SW 1271 (cell line): ENCODE data around the gene KIRREL3.

Experiments used
- DNase-seq, 2 experiments: peaks; one replicate each; lab custom pipeline; 2025; lab: John Stamatoyannopoulos, UW

The KIRREL3 gene

GRCh38 chr11:127000291-127000968 lies at the start of gene KIRREL3:
KIRREL3 (minus strand) TSS chr11:127000770.
- DNase-seq = no peak

- no peak for DNase-seq
These were observed 49.6 kb upstream of the KIRREL3 start for GRCh38 chr11:127050186-127050585.

GRCh38 chr11:127049486-127049885 lies 48.9 kb upstream of the KIRREL3 start:
- no peak for DNase-seq

DNA sequence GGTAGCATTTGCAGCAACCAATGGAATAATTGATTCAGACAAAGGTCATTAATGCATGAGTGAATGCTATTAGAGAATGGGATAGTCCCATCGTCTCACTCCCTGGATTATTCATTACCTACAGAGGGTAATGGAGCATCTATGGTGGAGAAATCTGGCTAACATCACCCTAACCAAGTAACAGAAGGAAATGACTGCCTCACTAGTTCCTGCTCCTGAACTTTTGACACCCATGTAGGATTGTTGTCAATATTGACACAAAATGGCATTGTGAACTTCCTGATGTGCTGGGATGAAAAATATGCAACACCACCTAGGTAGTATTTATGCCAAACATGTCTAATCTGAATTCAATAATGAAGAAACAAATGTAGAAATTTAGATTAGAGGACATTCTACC lies 44.0 kb upstream of the KIRREL3 start:
- no peak for DNase-seq

DNA sequence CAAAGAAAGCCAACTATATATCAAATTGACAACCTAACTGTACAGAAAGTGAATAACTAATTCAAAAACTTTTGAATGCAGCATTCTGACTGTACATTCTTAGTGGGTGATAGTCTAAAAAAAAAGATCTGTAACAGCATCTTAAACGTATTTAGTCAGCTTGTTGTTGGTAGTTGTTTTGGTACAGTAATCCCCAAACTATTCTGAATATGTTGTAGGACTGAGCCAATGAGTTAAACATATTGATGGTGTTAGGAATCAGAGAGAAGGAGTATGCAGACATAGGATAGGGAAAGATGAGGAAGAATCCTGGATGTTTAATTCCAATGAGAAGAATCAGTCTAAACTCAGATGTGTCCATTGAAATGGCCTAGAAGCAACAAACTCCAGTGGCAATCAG lies 41.9 kb upstream of the KIRREL3 start:
- no peak for DNase-seq

- no peak for DNase-seq
These were observed 39.0 kb upstream of the KIRREL3 start for GRCh38 chr11:127039591-127039990.

DNA sequence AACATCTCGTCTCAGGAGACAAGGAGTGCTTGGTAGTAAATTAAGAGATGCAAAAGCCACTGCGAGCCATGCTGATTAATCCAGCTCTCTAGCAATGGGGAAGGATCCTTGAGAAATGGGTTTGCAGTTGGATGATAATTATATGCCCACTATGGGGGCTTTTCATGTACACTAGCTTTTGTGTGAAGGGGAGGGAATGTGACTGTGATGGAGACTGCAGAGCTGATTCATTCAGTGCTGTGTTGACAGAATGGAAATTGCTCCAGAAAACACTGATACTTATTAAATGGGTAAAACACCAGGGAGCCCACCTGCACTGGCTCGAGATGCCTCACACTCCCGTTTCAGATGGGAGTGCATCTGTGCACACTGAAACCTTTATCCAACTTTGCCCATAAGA lies 37.0 kb upstream of the KIRREL3 start:
- no peak for DNase-seq

DNA sequence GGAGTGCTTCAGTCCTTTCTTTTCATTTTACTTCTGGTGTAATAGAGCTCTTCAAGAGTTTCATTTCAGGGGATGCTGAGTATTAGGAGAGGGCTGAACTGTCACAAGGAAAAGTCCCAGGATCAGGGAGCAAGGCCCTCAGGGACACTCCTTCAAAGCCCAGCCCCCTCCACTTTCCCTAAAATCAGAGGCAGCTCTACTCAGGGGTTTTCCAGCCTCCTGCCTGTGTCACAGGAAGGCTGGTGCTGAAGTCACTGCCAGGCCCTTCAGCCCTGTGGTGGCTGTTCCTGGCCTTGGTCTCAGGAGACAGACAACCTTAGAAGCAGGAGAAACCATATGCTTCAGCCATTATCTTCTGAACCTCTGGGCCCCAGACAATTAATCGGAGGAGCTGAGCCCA lies 36.4 kb upstream of the KIRREL3 start:
- DNase-seq = no peak

- DNase-seq = no peak
These were observed 35.3 kb upstream of the KIRREL3 start for GRCh38 chr11:127035824-127036223.

DNA sequence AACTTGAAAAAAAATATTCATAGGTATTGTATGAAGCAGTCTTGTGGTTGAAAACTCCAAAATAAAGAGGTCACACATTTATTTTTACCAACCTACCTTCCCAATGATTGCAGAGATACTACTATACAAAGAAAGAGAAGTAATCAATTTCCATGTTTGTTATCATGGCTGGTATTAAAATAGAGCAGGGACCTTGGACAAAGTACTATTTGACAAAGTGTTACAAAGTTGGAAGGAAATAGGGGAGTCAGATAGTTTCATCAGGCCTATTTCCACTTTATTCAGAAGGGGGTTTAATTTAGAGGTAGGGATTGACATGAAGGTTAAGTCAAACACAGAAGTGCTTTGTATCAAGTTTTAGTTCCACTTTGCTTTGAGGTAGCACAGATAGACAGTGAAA lies 34.4 kb upstream of the KIRREL3 start:
- DNase-seq = no peak

GRCh38 chr11:127028648-127029047 lies 28.1 kb upstream of the KIRREL3 start:
- DNase-seq = no peak

- DNase-seq = no peak
These were observed 27.2 kb upstream of the KIRREL3 start for GRCh38 chr11:127027789-127028188.

DNA sequence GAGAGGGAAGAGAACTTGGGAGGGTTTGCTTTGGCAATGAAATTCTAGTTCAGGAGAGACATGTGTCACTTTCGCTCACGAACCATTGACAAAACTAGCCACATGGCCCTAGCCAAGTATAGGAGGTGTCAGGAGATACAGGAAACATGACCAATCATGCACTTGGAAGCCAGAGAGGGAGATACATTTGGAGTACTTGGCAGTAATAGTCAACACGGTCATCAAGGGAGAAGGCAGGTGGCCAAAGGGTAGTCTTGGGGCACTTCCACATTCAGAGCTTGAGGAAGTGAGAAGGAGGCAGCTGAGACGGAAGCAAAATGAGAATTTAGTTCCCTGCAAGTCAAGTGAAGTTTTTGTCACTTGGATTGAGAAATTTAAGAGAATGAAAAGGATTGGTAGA lies 26.4 kb upstream of the KIRREL3 start:
- DNase-seq = no peak

GRCh38 chr11:127023991-127024390 lies 23.4 kb upstream of the KIRREL3 start:
- DNase-seq = no peak

DNA sequence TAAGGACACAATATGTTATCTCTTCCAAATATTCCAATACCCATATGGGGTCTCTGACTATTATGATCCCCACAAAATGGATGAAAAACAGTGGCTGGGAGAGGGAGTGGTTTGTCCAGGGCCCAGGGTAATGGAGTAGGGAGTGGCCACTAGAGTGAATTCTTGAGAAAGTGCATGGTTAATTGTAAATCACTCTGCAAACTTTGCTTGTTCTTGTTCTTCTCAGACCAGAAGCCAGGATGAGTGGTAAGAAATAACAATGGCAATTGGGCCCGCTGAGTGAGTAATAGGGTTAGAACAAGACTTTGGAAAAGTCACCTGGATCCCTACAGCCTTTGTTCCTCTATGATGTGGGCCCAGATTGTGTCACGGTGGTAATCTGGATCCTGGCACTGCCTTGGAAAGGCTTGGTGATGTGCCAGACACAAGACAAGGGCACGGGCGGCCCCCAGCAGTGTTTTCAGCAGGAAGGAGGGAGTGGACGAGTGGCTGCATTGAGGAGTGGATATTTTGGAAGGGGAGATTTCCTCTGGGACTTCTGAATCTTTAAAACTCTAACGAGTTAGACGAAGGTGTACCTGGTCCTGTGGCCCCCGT lies 18.2 kb upstream of the KIRREL3 start:
- DNase-seq = no peak

DNA sequence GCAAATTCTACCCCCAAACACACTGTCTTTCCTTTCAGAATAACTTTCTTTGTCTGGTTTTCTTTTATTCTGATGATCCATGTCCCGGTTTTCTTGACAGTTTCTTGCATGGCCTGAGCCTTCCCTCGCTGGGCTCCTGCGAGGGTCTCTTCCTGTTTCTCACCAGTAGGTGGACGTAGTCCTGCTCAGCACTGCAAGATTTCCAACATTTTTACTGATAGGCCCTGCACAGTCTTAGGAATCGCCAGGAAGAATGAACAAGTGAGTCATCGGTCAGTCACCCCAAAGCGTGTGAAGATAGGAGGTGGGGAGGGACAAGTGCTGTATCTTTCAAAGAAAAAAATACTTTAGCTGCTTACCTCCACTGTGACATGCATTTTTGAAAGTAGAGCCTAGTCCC lies 16.9 kb upstream of the KIRREL3 start:
- no peak for DNase-seq

GRCh38 chr11:127013550-127013949 lies 13.0 kb upstream of the KIRREL3 start:
- no peak for DNase-seq

GRCh38 chr11:127006311-127006710 lies 5.7 kb upstream of the KIRREL3 start:
- DNase-seq = no peak

DNA sequence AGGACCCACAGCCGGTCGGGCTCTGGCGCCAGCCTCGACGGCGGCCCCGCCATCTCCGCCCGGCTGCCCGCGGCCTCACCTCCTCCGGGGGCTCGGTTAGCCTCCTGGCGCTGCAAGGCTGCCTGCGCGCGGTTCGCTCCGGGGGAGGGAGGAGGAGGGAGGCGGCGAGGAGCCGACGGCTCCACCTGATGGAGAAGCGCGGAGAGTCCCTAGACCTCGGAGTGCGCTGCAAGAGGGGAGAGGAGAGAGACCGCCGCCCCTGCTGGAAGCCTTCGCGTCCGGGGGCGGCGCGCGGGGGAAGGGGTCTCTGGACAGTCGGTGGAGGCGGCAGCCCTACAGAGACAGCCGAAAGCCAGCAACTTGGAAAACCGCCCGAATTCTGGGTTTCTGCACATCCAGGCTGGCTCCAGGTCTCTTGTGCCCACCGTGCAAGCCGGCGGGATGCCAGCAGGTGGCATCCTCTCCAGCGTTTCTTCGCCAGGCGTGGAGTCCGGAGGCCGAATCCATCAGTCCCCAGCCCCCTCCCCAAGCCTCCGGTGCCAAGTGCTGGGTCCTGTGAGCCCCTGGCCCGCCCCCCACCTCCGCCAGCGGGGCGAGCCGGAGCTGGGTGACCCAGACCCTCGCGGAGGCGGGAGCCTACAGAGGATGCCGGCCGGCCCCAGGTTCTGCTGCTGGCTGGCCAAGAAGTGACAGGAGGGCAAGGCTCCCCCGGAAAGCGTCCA lies 2.9 kb upstream of the KIRREL3 start:
- DNase-seq = no peak

DNA sequence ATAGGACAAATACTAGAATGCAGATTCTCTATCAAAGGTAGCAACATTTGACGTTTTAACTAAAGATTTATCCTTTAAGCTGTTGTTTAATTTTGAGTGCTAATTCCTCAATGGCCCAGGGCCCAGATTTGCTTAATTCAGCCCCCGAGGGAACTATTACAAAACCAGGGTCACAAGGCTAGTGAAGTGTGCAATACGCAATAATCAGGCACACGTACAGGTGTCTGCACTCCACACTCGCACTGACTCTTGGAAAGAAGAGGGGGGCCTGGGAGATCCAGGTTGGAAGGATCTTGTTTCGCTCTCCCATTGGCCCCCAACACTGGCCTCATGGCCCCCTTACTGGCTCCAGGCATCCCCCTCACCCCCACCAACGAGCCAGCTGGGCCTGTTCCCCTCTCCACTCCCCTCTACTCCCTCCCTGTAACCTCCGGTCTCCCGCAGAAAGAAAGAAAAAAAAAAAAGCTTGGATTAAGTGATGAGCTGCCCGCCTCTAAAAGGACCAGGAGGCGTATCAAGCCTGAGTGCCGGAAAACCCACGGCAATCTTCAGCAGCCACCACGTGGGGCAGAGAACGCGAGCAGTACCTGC lies 2.2 kb upstream of the KIRREL3 start:
- DNase-seq = no peak

DNA sequence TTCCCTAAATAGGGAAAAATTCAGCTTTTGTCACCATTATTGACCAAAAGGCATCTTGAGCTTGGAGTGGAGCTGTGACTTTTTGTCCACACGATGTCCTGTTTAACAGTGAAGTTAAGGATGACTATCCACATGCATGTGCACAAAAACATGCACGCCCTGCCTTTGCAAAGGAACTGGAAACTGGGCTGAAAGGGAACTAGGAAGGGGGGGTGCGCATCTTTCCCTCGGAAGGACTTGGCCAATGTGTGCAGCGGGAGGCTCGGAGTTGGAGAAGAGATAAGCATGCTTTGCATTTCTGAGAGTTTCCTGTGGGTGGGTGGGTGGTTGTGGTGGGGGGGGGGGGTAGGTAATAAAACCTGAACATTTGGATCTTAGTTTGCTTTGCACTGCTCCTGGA lies 411 bp upstream of the KIRREL3 start:
- DNase-seq = no peak

DNA sequence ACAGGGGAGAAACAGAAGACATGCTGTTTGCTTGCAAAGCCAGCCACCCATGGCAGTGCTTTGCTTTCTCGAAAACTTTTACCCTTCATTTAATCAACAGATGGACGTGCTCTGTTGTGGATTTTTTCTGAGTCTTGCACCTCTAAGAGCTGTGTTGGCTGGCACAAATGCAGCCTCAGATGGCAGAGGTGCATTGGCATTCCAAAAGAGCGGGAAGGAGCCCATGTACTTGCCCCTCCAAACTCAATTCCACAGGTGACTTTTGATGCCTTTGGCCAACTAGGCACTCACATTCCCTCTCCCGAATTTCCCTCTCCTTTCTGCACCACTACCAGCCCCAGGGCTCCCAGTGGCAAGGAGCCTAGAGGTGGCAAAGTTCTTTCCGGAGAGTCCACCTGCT lies 1.2 kb downstream of the KIRREL3 start:
- DNase-seq = no peak

DNA sequence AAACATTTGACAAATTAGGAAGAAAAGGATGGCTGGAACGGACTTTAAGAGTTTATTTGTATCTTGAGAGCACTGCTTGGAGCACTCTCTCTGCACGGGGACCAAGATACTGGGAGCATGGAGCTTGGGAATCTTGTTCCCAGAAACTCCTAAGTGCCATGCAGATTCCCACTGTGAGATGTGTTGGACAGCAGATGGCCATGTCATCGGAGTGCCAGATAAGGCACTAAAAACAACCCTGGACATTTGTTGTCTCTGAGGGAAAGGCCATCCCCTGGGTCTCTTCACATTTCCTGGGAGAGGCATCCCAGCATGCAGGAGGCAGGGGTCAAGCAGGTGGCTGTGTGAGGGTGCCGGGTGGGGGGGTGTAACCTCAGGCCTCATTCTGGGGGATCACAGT lies 2.9 kb downstream of the KIRREL3 start:
- DNase-seq = no peak
